COLO668 (cell line): ENCODE data around the gene BNIP5.
"Not testable (repeated sequence)": the region's sequence is repeated elsewhere in the genome, so short reads cannot be mapped to it uniquely, and the experiment has no call there.

Experiments used
- DNase-seq: peaks from one replicate; lab custom pipeline; 2025; ENCODE audit not compliant: unreplicated experiment; lab: John Stamatoyannopoulos, UW

BNIP5 gene

GRCh38 chr6:36345681-36346466, 9.2 kb upstream of the BNIP5 start:
- no peak for DNase-seq

GRCh38 chr6:36343109-36343680, 6.5 kb upstream of the BNIP5 start:
- DNase-seq = no peak

DNA sequence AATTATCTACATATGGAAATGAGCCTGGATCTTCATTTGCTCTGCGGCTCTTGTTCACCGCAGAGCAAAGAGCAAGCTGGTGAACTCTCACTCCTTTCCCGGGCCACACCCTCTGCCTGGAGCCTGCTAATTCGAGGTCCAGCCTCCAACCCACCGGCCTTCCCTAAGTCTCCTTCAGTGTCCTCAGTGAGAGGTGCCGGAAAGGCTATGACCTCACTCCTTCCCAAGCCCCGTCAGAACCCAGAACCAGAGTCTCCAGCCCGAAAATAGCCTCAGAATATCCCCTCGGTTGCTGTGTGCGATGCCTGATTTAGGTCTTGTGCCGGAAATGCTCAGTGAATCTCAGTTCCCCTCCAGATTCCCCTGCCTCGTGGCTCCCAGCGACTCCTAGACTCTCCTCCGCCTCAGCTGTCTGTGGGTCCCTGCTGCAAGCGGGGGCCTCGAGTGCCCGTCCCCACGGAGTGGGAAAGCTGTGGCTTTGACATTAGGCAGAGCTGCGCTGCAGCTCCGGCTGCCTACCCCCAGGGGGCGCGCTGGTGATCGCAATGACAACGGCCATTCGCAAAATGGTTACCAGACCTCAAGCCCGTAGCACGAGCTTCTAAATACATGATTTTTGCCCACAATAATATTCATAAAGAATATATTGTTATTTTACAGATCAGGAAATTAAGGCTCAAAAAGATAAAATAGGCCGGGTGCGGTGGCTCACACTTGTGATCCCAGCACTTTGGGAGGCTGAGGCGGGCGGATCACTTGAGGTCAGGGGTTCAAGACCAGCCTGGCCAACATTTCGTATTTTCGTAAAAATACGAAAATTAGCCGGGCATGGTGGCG, 4.1 kb upstream of the BNIP5 start:
- DNase-seq = peak; percentile 33

DNA sequence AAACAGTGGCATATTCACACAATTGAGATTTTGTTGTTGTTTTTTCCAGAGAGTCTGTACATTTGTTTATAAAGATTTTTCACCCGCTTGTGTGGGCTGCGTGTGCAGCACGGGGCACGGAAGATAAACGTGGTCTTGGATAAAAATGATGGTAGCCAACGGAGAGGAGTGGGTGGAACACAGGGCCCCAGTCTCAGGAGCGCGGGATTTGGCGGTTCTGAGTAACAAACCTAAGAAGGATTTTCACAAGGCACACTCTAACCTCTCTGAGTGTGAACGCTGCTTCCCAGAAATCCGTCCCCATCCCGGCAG, 3.6 kb upstream of the BNIP5 start:
- no peak for DNase-seq

DNA sequence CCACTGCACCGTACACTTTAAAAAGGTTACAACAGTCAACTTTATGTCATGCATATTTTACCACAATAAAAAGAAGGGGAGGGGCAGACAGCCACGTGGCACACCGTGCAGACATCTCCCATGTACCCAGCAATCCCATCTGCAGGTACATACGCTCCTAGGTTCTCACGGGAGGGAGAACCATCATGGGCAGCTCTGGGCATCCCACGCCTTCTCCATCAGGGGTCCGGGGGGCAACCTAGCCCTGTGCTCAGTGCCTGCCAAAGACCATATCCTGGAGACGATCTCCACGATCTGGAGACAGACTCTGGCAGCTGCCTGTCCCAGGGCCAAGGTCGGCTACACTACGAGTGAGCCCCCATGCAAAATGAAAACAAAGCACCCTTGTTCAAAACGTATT, 2.5 kb upstream of the BNIP5 start:
- no peak for DNase-seq

DNA sequence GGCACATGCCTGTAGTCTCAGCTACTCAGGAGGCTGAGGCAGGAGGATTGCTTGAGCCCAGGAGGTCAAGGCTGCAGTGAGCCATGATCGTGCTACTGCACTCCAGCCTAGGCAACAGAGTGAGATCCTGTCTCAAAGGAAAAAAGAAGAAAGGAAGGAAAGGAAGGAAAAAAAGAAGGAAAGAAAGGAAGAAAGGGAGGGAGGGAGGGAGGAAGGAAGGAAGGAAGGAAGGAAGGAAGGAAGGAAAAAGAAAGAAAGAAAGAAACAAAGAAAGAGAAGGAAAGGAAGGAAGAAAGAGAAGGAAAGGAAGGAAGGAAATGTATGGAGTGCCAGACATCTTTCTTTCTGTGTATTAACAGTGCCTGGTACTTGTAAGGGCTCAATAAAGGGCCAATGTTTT, 1.5 kb upstream of the BNIP5 start:
- not testable (repeated sequence) for DNase-seq

- peak; percentile 5 for DNase-seq
Observed at GRCh38 chr6:36337814-36338213, 1.1 kb upstream of the BNIP5 start.

- DNase-seq = no peak
Observed at GRCh38 chr6:36336208-36336710, 429 bp downstream of the BNIP5 start.

DNA sequence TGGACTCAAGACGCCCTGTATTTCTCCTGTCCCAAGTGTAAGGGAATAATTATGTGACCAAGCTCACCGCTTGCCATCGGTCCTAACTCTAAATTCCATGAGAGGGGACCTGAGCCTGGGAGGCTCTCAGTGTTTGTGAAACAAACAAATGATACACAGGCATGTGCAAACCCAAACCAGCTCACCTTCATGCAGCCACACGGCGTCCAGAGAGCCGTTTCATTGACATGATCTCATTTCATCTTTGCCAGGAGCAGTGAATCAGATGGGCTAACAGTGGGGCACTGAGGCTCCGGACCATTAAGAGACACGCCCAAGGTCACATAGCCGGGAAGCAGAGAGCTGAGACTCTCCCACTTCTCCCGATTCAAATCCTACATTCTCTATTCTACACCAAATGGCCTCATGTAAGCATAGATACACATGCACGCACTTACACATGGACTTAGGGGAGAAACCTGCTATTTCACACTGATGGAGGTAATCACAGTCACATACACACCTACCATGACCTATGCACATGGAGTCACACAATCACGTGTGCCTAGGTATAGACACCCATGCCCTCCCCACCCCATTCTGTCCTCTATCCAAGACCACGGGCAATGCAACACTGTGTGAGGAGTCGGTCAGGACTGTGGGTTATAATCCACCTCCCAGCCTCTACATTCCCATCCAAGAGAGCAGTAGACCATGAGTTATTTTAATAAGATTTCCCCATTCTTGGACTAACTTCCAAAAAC, 1.1 kb downstream of the BNIP5 start:
- peak; percentile 11 for DNase-seq

DNA sequence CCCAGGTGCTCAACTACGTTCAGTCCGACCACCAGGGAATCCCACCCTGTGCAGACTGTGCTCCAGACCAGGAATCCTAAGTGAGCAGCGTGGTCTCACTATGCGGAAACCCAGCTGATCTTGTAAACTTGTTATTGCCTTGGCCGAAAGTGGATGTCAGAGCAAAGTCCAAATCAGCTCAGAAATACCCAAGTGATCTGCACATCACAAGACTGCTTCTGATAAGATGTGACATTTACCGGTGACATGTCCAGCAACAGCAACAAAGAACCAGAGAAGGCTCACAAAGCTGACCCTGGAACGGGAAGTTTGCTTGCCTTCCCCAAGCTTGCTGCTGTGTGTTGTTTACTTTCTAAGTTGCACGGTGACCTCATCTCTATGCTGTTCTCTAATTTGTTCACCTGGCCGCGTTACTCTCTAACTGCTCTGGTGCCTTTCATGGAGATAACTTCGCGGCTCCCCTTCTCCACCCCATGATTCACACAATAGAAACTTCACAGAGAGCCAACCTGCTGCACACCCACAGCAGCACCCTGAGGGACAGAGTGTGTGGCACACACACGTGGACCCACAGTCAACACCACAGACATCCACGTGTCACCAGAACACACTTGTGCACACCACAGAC, 1.7 kb downstream of the BNIP5 start:
- DNase-seq = peak; percentile 22

- no peak for DNase-seq
Observed at GRCh38 chr6:36333931-36334725, 2.6 kb downstream of the BNIP5 start.

GRCh38 chr6:36333171-36333895, 3.4 kb downstream of the BNIP5 start:
- no peak for DNase-seq

- no peak for DNase-seq
Observed at GRCh38 chr6:36331381-36331780, 5.3 kb downstream of the BNIP5 start.

DNA sequence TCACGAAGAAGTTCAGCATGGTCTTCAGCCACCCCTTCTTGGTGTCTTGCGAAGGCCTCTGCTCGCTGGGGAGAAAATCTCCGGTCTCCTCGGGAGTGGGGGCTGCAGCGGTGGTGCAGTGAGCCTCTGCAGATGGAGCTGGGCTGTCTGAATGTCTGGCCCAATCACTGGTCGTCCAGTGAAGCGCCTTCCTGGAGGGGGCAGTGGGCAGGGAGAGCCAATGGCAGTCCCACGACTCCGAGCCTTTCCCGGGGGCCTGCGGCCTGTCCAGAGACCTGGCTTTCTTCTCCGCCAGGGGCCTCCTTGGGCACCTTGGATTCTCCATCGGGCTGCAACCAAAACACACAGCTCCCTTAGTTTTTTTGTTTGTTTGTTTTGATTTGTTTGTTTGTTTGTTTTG, 6.3 kb downstream of the BNIP5 start:
- DNase-seq = no peak

DNA sequence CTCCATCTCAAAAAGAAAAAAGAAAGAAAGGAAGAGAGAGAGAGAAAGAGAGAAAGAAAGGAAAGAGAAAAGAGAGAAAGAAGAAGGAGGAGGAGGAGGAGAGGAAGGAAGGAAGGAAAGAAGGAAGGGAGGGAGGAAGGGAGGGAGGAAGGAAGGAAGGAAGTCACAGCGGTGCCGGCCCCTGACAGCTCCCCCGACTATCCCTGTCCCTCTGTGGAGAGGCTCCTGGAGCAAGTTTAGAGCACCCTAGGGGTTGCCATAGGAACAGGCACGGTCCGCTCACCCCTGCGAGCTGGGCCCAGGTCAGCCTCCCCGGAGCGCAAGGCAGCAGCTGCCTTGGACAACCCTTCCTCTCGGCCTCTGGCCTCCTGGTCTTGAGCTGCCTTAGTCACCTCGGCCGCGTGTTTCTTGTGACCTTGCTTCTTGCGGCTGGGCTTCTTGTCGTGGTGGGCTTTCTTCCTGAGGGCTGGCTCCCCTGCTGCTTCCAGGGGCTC, 6.8 kb downstream of the BNIP5 start:
- peak; percentile 29 for DNase-seq

DNA sequence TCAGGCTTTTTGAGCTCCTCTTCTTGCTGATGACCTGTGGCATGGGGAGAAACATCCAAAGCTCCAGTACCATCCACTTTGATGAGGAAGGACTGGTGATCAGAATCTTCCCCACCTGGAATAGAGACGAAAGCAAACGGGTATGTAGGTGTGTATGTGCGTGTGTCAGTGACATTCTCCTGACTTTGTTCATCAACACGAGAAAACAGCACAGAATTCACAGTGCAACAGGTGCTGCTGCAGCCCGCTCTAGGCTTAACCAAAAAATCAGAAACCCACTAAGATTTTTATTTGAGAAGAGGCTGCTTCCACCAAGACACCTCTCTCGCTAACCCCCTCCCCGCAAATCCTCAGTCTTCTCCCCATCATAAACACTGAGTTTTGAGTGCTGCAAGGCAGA, 8.1 kb downstream of the BNIP5 start:
- no peak for DNase-seq

DNA sequence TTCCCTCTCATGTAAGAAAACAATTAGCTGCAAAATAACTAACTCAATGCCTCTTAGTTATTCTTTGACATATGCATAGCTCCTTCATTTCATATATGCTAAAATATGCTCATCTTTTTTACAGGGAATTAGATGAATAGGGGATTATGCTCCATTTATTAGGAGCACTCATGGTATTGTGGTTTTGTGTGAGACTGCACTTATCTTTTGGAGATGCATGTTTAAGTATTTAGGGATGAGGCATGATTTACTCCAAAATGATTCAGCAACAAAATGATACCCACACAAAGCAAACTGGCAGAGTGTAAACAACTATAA, 8.8 kb downstream of the BNIP5 start:
- no peak for DNase-seq

DNA sequence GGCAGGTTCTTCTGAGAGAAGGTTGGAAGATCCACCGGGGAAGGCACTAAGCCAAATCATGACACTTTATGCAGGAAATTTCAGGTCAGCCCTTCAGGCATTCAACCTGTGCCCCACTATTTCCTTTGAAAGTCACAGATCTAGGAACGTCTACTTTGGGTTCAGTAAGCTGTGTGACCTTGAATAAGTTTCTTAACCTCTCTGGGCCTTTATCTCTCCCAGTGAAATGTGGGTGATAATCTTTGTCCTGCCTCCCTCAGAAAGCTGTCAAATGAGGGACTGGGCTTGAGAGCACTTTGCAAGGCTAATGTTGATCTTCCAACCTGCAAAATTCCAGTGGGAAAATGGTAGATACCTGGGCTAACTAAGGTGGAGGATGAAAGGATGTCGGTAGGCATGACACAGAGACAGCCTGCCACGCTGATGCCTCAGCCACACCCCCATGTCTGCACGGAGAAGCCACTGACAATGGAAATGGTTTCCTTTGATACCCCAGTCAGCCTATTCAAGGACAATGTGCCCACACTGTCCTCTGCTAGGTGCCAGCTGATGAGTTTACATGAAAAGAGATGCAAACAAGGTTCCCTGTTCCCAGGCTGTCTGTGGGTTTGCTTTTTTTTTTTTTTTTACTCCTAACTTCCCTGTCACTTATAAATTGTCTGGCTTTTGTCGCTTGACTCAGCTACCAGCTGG, 9.3 kb downstream of the BNIP5 start:
- peak; percentile 18 for DNase-seq
